GM23248 (cell line): ENCODE data around the gene GRM7.

Experiments used
- EZH2 ChIP-seq: fragments of 200-600 bp; sonication (generic); IDR thresholded peaks from 2 replicates; pipeline ENCODE4 v1.6.1; 2018; ENCODE audit warnings: antibody characterized with exemption, mild to moderate bottlenecking; ENCODE audit not compliant: insufficient read depth, poor library complexity, severe bottlenecking
- EZH2phosphoT487 ChIP-seq: fragments of 200-600 bp; sonication (generic); IDR thresholded peaks from 2 replicates; pipeline ENCODE4 v1.6.1; 2018; ENCODE audit warnings: antibody characterized with exemption, moderate library complexity, mild to moderate bottlenecking, low read depth; ENCODE audit not compliant: insufficient read depth

DNA sequence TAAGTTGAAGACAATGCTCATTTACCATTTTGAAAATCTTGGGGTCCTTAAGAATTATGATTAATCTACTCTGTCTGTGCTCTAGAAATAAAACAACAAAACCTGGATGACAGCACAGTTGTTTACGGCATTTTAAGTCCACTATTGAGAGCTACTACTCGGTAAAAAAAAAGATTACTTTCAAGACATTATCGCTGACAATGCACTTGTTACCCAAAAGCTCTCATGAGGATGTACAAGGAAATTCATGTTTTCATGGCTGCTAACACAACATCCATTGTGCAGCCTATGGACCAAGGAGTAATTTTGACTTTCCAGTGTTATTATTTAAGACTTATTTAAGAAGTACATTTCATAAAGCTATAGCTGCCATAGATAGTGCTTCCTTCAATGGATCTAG, 221.3 kb downstream of the GRM7 start:
- TF ChIP-seq EZH2 (no peak), EZH2phosphoT487 (no peak)
